ENCODE data around the gene TAAR9.

The TAAR9 gene

GRCh38 chr6:132568611-132569010, 30.5 kb downstream of the TAAR9 start:
- Histone ChIP-seq H2AK5ac (ENCODE audit: low read depth, low read length) (no peak overlapping the region), H2BK5ac (ENCODE audit: low read length) (no peak overlapping the region), H3K4me2 (ENCODE audit: insufficient read depth, low read length, poor library complexity, severe bottlenecking) (no peak overlapping the region), H3K14ac (ENCODE audit: low read length) (no peak overlapping the region), H2BK120ac (ENCODE audit: low read depth, low read length) (no peak overlapping the region), H3K27ac (replicated peaks; ENCODE audit: low read length) (no peak overlapping the region), H3K4ac (ENCODE audit: low read length) (no peak overlapping the region), H3K27me3 (ENCODE audit: control insufficient read depth in 3 of 3, insufficient read depth in 3 of 3, low read depth in 1 of 3, low read length in 3 of 3) (no peaks in the 10 kb centered on the region), H3K36me3 (replicated peaks in 1 of 2; ENCODE audit: control insufficient read depth in 2 of 2, insufficient read depth in 2 of 2, low read length in 2 of 2) (no peaks in the 10 kb centered on the region), H2BK12ac (ENCODE audit: low read length) (no peak overlapping the region), H3K4me1 (ENCODE audit: control insufficient read depth in 2 of 2, insufficient read depth in 1 of 2, low read depth in 1 of 2, low read length in 2 of 2) (peaks cover 0 to 7% of the 10 kb centered on the region in 2 donors), H2BK15ac (ENCODE audit: low read length) (no peak overlapping the region), H3K9ac (ENCODE audit: low read depth, low read length, poor library complexity) (no peak overlapping the region), H4K91ac (ENCODE audit: low read depth, low read length, poor library complexity) (no peak overlapping the region), H3K9me3 (replicated peaks in 1 of 2; ENCODE audit: control insufficient read depth in 2 of 2, insufficient read depth in 1 of 2, low read depth in 1 of 2, low read length in 2 of 2) (no peaks in the 10 kb centered on the region), H2AFZ (ENCODE audit: low read length) (no peak overlapping the region), H3K18ac (ENCODE audit: low read length) (no peak overlapping the region), H4K8ac (ENCODE audit: low read depth, low read length) (no peak overlapping the region), H3K79me1 (ENCODE audit: low read depth, low read length) (no peaks in the 10 kb centered on the region), H3K23ac (ENCODE audit: low read depth, low read length, poor library complexity) (no peak overlapping the region), H3K4me3 (ENCODE audit: low read length in 2 of 2) (no peak overlapping the region)
- WGBS, 2 donors (ENCODE audit: extremely low coverage in 2 of 2, insufficient read length in 2 of 2, insufficient replicate concordance in 1 of 2), result no CpG with 5 or more reads among the region's 6 CpGs
- DNase-seq (ENCODE audit: low spot score), result no peak

- Histone ChIP-seq H3K27ac (replicated peaks; ENCODE audit: low read length) (no peak overlapping the region), H2BK12ac (ENCODE audit: low read length) (no peak overlapping the region), H2AK5ac (ENCODE audit: low read depth, low read length) (no peak overlapping the region), H3K23ac (ENCODE audit: low read depth, low read length, poor library complexity) (no peak overlapping the region), H2BK120ac (ENCODE audit: low read depth, low read length) (no peak overlapping the region), H3K4me2 (ENCODE audit: insufficient read depth, low read length, poor library complexity, severe bottlenecking) (no peak overlapping the region), H3K9me3 (replicated peaks in 1 of 2; ENCODE audit: control insufficient read depth in 2 of 2, insufficient read depth in 1 of 2, low read depth in 1 of 2, low read length in 2 of 2) (no peaks in the 10 kb centered on the region), H3K4me1 (ENCODE audit: control insufficient read depth in 2 of 2, insufficient read depth in 1 of 2, low read depth in 1 of 2, low read length in 2 of 2) (peaks cover 0 to 7% of the 10 kb centered on the region in 2 donors), H4K91ac (ENCODE audit: low read depth, low read length, poor library complexity) (no peak overlapping the region), H3K27me3 (ENCODE audit: control insufficient read depth in 3 of 3, insufficient read depth in 3 of 3, low read depth in 1 of 3, low read length in 3 of 3) (no peaks in the 10 kb centered on the region), H2BK15ac (ENCODE audit: low read length) (no peak overlapping the region), H3K14ac (ENCODE audit: low read length) (no peak overlapping the region), H3K79me1 (ENCODE audit: low read depth, low read length) (no peaks in the 10 kb centered on the region), H3K36me3 (replicated peaks in 1 of 2; ENCODE audit: control insufficient read depth in 2 of 2, insufficient read depth in 2 of 2, low read length in 2 of 2) (no peaks in the 10 kb centered on the region), H2AFZ (ENCODE audit: low read length) (peak overlapping the region; percentile 3), H2BK5ac (ENCODE audit: low read length) (no peak overlapping the region), H3K9ac (ENCODE audit: low read depth, low read length, poor library complexity) (no peak overlapping the region), H3K4me3 (ENCODE audit: low read length in 2 of 2) (no peak overlapping the region), H4K8ac (ENCODE audit: low read depth, low read length) (no peak overlapping the region), H3K4ac (ENCODE audit: low read length) (no peak overlapping the region), H3K18ac (ENCODE audit: low read length) (no peak overlapping the region)
- no peak for DNase-seq (ENCODE audit: low spot score)
- WGBS, 2 donors (ENCODE audit: extremely low coverage in 2 of 2, insufficient read length in 2 of 2, insufficient replicate concordance in 1 of 2), result no CpG with 5 or more reads among the region's 4 CpGs
Observed at GRCh38 chr6:132569170-132569569, 31.1 kb downstream of the TAAR9 start.

GRCh38 chr6:132570221-132570777, 32.2 kb downstream of the TAAR9 start, which contains the start of gene TAAR6:
Gene TAAR6 (plus strand): TSS chr6:132570322. CDS start chr6:132570322, 0 bp downstream.
- Histone ChIP-seq H2BK15ac (ENCODE audit: low read length) (no peak within 1 kb of the TSS), H2BK12ac (ENCODE audit: low read length) (no peak within 1 kb of the TSS), H3K79me1 (ENCODE audit: low read depth, low read length) (no peaks in the 10 kb centered on the region), H3K4ac (ENCODE audit: low read length) (no peak within 1 kb of the TSS), H4K8ac (ENCODE audit: low read depth, low read length) (no peak within 1 kb of the TSS), H3K14ac (ENCODE audit: low read length) (no peak within 1 kb of the TSS), H3K23ac (ENCODE audit: low read depth, low read length, poor library complexity) (no peak within 1 kb of the TSS), H2AK5ac (ENCODE audit: low read depth, low read length) (no peak within 1 kb of the TSS), H3K36me3 (replicated peaks in 1 of 2; ENCODE audit: control insufficient read depth in 2 of 2, insufficient read depth in 2 of 2, low read length in 2 of 2) (no peaks in the 10 kb centered on the region), H3K9me3 (replicated peaks in 1 of 2; ENCODE audit: control insufficient read depth in 2 of 2, insufficient read depth in 1 of 2, low read depth in 1 of 2, low read length in 2 of 2) (no peaks in the 10 kb centered on the region), H3K27me3 (ENCODE audit: control insufficient read depth in 3 of 3, insufficient read depth in 3 of 3, low read depth in 1 of 3, low read length in 3 of 3) (no peaks in the 10 kb centered on the region), H3K9ac (ENCODE audit: low read depth, low read length, poor library complexity) (no peak within 1 kb of the TSS), H2BK5ac (ENCODE audit: low read length) (no peak within 1 kb of the TSS), H3K4me2 (ENCODE audit: insufficient read depth, low read length, poor library complexity, severe bottlenecking) (no peak within 1 kb of the TSS), H2AFZ (ENCODE audit: low read length) (peak within 1 kb of the TSS; percentile 54), H2BK120ac (ENCODE audit: low read depth, low read length) (no peak within 1 kb of the TSS), H3K4me1 (ENCODE audit: control insufficient read depth in 2 of 2, insufficient read depth in 1 of 2, low read depth in 1 of 2, low read length in 2 of 2) (peaks cover 0 to 7% of the 10 kb centered on the region in 2 donors), H3K4me3 (ENCODE audit: low read length in 2 of 2) (no peak within 1 kb of the TSS), H4K91ac (ENCODE audit: low read depth, low read length, poor library complexity) (no peak within 1 kb of the TSS), H3K18ac (ENCODE audit: low read length) (no peak within 1 kb of the TSS), H3K27ac (replicated peaks; ENCODE audit: low read length) (no peak within 1 kb of the TSS)
- WGBS, 2 donors (ENCODE audit: extremely low coverage in 2 of 2, insufficient read length in 2 of 2, insufficient replicate concordance in 1 of 2), result no CpG with 5 or more reads among the region's 15 CpGs
- no peak for DNase-seq (ENCODE audit: low spot score)

GRCh38 chr6:132571774-132572173, 33.7 kb downstream of the TAAR9 start:
- Histone ChIP-seq H3K27me3 (ENCODE audit: control insufficient read depth in 3 of 3, insufficient read depth in 3 of 3, low read depth in 1 of 3, low read length in 3 of 3) (no peaks in the 10 kb centered on the region), H3K79me1 (ENCODE audit: low read depth, low read length) (no peaks in the 10 kb centered on the region)

More at GRCh38 chr6:132571774-132572173, 33.7 kb downstream of the TAAR9 start:
- H3K4ac ChIP-seq (ENCODE audit: low read length), result no peak overlapping the region
- H3K4me3 ChIP-seq (ENCODE audit: low read length in 2 of 2), result no peak overlapping the region
- no peak overlapping the region for H2BK5ac ChIP-seq (ENCODE audit: low read length)
- H4K91ac ChIP-seq (ENCODE audit: low read depth, low read length, poor library complexity), result no peak overlapping the region
- no peak overlapping the region for H3K23ac ChIP-seq (ENCODE audit: low read depth, low read length, poor library complexity)
- H2BK12ac ChIP-seq (ENCODE audit: low read length), result no peak overlapping the region
- H2AK5ac ChIP-seq (ENCODE audit: low read depth, low read length), result no peak overlapping the region
- no peaks in the 10 kb centered on the region for H3K36me3 ChIP-seq (replicated peaks in 1 of 2; ENCODE audit: control insufficient read depth in 2 of 2, insufficient read depth in 2 of 2, low read length in 2 of 2)
- no peak overlapping the region for H3K27ac ChIP-seq (replicated peaks; ENCODE audit: low read length)
- H4K8ac ChIP-seq (ENCODE audit: low read depth, low read length), result no peak overlapping the region
- H3K4me2 ChIP-seq (ENCODE audit: insufficient read depth, low read length, poor library complexity, severe bottlenecking), result no peak overlapping the region
- H3K9ac ChIP-seq (ENCODE audit: low read depth, low read length, poor library complexity), result no peak overlapping the region
- no peaks in the 10 kb centered on the region for H3K9me3 ChIP-seq (replicated peaks in 1 of 2; ENCODE audit: control insufficient read depth in 2 of 2, insufficient read depth in 1 of 2, low read depth in 1 of 2, low read length in 2 of 2)
- no peak overlapping the region for H3K14ac ChIP-seq (ENCODE audit: low read length)
- no peak overlapping the region for H2BK120ac ChIP-seq (ENCODE audit: low read depth, low read length)
- no peak for DNase-seq (ENCODE audit: low spot score)
- H3K4me1 ChIP-seq (ENCODE audit: control insufficient read depth in 2 of 2, insufficient read depth in 1 of 2, low read depth in 1 of 2, low read length in 2 of 2), result peaks cover 0 to 7% of the 10 kb centered on the region in 2 donors
- H3K18ac ChIP-seq (ENCODE audit: low read length), result no peak overlapping the region
- no peak overlapping the region for H2BK15ac ChIP-seq (ENCODE audit: low read length)
- H2AFZ ChIP-seq (ENCODE audit: low read length), result no peak overlapping the region

All from neuronal stem cell (in vitro differentiated cells).